DMS79 (cell line): ENCODE measurements around the gene IRX3.

Experiments
- DNase-seq: peaks from one replicate; lab custom pipeline; 2025; lab: John Stamatoyannopoulos, UW

IRX3 gene

GRCh38 chr16:54286366-54287130, at the start of gene IRX3:
Gene IRX3, minus strand, starts transcription at chr16:54286787. Its CDS starts 737 bp downstream, at chr16:54286050.
- DNase-seq, result peak; percentile 40

DNA sequence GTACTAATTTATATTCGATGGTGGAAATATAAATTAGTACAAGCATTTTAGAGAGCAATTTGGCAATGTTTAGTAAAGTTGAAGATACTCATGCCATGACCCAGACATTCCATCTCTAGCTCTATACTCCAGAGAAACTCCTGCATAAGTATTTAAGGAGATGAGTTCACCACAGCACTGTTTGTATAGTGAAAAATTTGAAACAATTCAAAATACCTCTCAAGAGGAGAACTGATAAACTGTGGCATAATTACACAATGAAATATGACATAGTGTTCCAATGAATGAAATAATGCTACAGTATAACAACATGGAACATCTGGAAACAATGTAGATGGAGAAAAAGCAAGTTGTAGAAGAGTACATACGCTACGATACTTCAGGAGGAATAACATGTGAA, 48.6 kb upstream of the IRX3 start:
- DNase-seq, result no peak

DNA sequence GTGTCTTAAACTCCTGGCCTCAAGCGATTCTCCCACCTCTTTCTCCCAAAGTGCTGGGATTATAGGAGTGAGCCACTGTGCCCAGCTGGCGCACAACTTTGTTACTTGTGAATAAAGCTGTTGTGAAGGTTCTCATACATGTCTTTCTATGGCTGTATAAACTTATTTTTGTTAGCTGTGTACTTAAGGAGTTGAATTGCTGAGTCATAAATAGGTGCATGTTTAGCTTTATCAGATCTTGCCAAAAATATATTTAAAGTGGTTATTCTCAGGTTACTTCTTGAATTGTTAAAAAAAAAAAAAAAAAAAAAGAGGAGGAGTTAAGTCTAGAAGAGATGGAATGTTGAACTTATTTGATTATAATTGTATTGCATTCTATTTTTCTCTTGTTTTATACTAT, 47.6 kb upstream of the IRX3 start:
- DNase-seq, result no peak

DNA sequence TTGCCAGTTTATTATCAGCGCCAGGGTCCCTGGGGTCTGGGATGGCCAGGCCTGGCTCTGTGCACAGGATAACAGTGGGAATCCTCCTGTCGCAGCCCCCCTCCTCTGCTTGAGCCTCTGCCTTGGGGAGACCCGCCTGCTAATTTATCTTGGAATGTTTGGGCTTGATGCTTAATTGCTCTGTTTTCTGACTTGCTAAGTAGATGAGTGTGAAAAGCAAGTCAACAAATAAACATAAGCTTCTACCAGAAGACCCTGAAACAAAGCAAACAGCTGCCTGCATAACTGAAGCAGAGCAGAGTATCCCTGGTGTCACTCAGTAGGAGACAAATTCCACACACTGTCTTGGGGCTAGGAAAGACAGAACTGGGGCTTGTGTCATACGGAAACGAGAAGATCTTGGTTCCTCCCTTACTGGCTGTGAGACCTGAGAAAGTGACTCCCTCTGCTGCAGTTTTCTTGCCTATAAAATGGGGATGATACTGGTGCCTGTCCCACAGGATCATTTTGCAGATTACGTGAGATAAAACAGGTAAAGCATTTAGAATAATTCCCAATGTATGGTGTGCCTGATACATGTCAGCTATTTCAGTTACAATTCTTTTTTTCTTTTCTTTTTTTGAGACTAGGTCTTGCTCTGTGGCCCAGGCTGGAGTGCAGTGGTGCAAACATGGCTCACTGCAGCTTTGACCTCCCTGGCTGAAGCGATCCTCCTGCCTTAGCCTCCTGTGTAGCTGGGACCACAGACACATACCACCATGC, 44.8 kb upstream of the IRX3 start:
- no peak for DNase-seq

- no peak for DNase-seq
Observed at GRCh38 chr16:54327609-54328008, 41.0 kb upstream of the IRX3 start.

DNA sequence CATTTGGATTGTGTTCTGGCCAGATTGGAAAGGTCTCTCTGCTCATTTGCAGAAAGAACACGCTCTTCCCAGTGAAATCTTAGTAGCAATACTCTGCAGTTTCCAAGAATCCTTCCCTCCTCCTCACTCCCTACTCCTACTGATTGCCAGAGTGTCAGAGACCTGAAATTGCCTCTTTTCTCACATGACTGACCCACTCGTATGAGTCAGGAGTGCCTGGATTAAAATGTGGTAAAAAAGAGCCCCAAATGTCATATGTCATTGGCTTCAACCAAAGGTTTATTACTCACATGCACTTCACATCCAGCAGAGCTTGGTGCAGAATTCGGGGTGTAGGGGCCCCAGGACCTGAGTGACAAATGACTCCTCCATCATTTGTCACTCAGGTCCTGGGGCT, 39.7 kb upstream of the IRX3 start:
- no peak for DNase-seq

GRCh38 chr16:54325616-54326265, 39.2 kb upstream of the IRX3 start:
- no peak for DNase-seq

DNA sequence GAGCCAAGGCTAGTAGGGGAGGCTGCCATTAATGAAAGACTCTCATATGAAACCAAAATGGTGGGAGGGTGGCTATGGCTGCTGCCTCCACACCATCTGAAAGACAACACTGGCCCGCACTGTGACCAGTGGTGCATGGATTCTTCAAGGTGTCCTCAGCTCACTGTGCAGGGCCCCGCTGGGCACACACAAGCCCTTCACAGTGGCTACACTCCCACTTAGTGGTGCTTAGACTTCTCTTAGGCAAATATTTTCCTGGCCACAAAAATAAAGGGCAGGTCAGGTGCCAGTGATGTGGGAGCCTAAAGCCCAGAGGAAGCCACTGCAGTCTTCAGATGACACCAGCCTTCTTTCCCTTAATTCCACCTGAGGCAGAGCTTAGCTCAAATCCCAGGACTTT, 38.1 kb upstream of the IRX3 start:
- DNase-seq, result no peak

GRCh38 chr16:54320697-54321340, 34.2 kb upstream of the IRX3 start:
- DNase-seq, result no peak

- DNase-seq, result no peak
Observed at GRCh38 chr16:54318941-54319340, 32.4 kb upstream of the IRX3 start.

- DNase-seq, result no peak
Observed at GRCh38 chr16:54317101-54317611, 30.6 kb upstream of the IRX3 start.

GRCh38 chr16:54316095-54316889, 29.7 kb upstream of the IRX3 start:
- DNase-seq, result no peak

GRCh38 chr16:54313789-54314188, 27.2 kb upstream of the IRX3 start:
- DNase-seq, result no peak

DNA sequence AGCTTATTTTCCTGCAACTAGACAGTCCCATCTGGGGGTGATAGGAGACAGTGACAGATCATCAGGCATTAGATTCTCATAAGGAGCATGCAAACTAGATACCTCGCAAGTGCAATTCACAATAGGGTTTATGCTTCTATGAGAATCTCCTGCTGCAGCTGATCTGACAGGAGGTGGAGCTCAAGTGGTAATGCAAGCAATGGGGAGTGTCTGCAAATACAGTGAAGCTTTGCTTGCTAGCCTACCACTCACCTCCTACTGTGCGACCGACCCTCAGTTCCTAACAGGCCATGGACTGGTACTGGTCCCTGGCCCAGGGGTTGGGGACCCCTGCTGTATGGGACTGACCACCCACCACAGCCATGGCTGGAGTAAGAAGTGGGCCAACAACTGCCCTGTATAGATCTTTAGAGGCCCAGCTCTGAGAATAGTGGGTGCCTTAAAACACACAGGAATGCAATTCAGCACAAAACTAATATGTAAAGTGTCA, 26.0 kb upstream of the IRX3 start:
- DNase-seq, result no peak

DNA sequence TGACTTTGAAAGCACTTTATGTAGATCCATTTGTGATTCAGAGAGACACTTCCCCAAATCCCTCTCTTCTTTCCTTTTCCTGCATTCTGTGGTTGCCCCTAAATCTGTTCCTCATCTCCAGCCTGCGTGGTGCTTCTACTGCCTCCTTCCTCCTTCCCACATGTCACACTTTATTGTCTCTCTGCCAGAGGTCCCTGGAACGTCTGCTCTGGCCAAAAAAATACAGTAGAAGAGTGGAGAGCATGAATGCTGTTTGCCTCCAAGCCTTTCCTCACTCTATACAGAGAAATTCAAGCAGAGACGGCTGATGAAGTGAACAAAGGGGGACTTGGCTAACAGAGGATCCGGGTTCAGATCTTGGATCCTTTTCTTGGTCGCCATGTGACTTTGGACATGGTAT, 22.8 kb upstream of the IRX3 start:
- DNase-seq, result no peak

DNA sequence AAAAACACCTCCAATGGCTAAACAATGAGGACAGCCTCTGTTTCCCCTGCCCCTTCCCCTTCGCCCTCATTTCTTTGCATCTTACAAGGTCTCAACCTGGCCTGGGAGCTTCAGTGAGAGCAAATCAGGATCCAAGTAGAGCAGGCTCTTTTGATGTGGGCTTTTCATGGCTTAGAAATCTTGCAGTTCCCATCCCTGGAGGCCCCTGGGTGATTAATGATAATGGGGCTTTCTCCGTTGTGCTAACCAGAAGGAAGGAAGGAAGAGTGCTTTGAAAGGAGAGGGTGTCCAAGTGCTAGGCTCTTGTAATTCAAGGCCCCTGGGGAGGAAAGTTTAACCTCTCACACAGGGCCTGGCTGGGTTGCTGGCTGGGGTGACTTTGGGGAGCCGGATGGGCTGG, 18.5 kb upstream of the IRX3 start:
- DNase-seq, result no peak

DNA sequence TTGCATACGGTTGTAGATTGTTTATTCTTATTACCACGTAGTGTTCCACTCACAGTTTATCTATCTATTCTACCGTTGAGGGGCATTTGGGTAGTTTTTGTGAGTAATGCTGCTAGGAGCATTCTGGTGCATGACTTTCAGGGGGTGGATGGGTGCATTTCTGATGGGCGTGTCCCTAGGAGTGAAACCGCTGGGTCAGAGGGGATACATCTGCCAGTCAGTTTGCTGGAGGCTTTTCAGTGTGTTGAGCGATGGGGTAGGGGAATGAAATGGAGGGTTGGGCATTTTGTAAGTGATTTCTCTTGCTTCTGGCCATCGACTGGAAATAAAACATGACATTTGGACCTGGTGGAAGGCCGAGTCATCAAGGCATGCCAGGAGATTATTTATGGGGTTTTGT, 17.0 kb upstream of the IRX3 start:
- no peak for DNase-seq

GRCh38 chr16:54297154-54297553, 10.6 kb upstream of the IRX3 start:
- DNase-seq, result no peak

DNA sequence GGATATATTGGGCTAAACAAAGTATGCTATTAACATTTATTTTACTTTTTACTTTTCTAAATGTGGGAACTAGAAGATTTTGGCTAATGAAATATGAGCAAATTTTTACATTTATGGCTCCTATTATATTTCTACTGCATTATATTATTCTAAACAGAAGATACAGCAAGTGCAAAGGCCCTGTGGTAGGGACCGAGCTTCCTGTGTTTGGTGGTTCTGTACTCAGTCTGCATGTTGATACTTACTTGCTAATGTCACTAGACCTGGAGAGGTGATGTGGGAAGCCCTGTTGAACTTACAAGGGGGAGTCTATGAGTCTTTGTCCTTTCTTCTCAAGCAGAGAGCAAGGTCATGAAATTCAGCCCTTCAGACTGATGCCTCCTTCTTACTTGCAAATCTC, 10.0 kb upstream of the IRX3 start:
- no peak for DNase-seq

DNA sequence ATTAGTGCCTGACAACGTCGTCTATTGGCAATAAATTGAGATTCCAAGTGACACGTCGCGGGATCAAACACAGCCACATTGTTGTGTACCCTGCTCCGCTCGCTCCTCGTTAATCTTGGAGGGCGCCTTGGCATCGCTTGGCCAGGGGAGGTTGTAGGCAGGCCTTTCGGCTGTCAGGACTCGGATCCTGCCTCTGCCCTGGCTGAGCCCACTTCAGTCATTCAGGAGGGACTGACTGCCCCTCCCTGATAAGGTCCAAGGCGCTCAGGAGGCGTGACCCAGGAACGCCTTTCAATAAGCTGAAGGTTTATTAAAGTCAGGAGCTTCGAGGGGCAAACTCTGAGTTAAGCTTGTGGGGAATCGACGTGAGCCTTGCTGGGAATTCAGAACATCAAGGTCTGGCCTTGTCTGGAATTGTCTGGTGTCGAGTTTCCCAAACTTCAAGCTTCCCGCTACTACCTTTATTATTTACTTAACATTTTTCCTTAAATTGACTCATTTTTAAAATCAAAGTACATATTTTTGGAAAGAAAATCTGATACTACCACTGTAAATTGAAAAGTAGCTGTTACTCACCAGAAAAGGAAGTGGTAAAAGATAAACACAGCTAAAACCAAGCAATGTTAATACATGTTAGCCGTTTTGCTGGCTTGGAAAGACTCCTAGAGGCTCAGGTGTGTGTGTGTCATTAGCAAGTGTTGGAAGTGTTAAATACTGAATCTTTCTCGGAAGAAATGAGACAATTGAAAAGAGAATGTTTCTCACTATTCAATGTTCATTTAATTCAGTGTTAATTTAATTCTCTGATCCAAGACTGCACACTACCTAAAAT, 5.3 kb upstream of the IRX3 start:
- no peak for DNase-seq
